Measurements from ENCODE around the gene GCKR.

The GCKR gene

GRCh38 chr2:27572998-27573429, 76.4 kb downstream of the GCKR start:
- POLR2A ChIA-PET = no interaction called here

More at GRCh38 chr2:27572998-27573429, 76.4 kb downstream of the GCKR start:
- DNase-seq (ENCODE audit: extremely low spot score) = no peak
- no peak for TF ChIP-seq CTCF (IDR thresholded peaks at IDR 0.05; ENCODE audit: control extremely low read depth, extremely low read depth, low read depth, missing control alignments)
- CTCF ChIA-PET = interaction anchor here (0.8 to 2.4 kb wide), 5 partner anchors 8 to 102 kb away, joined by 3 to 5 read pairs (median 4); no protein-coding TSS in a partner anchor
